ENCODE data around the gene JPH2. TPM values are rescaled to one million over a fixed set of nuclear protein-coding genes. Genes with fewer than 3 reads are reported as not detected.
"Not testable (repeated sequence)": the region's sequence is repeated elsewhere in the genome, so short reads cannot be mapped to it uniquely, and the experiment has no call there.

The JPH2 gene
- total RNA-seq, 1 experiment from 2014 or later: 0.69 TPM

GRCh38 chr20:44204832-44205215, 17.8 kb upstream of the JPH2 start:
- H3K4me3 ChIP-seq (ENCODE audit: insufficient read depth, low read depth, low read length): no peak overlapping the region
- no peaks in the 10 kb centered on the region for H3K27me3 ChIP-seq (ENCODE audit: control insufficient read depth, insufficient read depth, low read length)
- H3K36me3 ChIP-seq (replicated peaks; ENCODE audit: control insufficient read depth, insufficient read depth, low read length): peaks cover 6% of the 10 kb centered on the region
- DNase-seq: no peak

GRCh38 chr20:44204156-44204831, 17.3 kb upstream of the JPH2 start:
- DNase-seq: no peak
- Histone ChIP-seq H3K27me3 (ENCODE audit: control insufficient read depth, insufficient read depth, low read length) (no peaks in the 10 kb centered on the region), H3K4me3 (ENCODE audit: insufficient read depth, low read depth, low read length) (no peak overlapping the region), H3K36me3 (replicated peaks; ENCODE audit: control insufficient read depth, insufficient read depth, low read length) (peaks cover 9% of the 10 kb centered on the region)

GRCh38 chr20:44203161-44203560, 16.2 kb upstream of the JPH2 start:
- Histone ChIP-seq H3K4me3 (ENCODE audit: insufficient read depth, low read depth, low read length) (no peak overlapping the region), H3K27me3 (ENCODE audit: control insufficient read depth, insufficient read depth, low read length) (no peaks in the 10 kb centered on the region), H3K36me3 (replicated peaks; ENCODE audit: control insufficient read depth, insufficient read depth, low read length) (peaks cover 13% of the 10 kb centered on the region)
- DNase-seq: no peak

DNA sequence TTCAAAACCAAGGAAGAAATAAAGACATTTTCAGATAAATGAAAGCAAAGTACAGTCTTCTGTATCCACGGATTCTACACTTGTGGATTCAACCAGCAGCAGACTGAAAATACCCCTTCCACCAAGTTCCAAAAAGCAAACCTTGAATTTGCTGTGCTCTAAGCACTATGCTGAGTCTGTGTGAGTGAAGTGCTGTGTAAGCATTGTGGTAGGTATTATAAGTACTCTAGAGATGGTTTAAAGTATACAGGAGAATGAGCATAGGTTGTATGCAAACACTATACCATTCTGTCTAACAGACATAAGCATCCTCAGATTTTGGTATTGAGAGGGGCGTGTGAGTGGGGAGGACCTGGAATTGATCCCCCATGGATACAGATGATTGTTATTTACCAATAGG, 14.0 kb upstream of the JPH2 start:
- Histone ChIP-seq H3K36me3 (replicated peaks; ENCODE audit: control insufficient read depth, insufficient read depth, low read length) (peaks cover 25% of the 10 kb centered on the region), H3K27me3 (ENCODE audit: control insufficient read depth, insufficient read depth, low read length) (no peaks in the 10 kb centered on the region), H3K4me3 (ENCODE audit: insufficient read depth, low read depth, low read length) (no peak overlapping the region)
- no peak for DNase-seq

- no peak for DNase-seq
- Histone ChIP-seq H3K4me3 (ENCODE audit: insufficient read depth, low read depth, low read length) (no peak overlapping the region), H3K36me3 (replicated peaks; ENCODE audit: control insufficient read depth, insufficient read depth, low read length) (peaks cover 25% of the 10 kb centered on the region), H3K27me3 (ENCODE audit: control insufficient read depth, insufficient read depth, low read length) (no peaks in the 10 kb centered on the region)
Observed at GRCh38 chr20:44200371-44200770, 13.4 kb upstream of the JPH2 start.

- H3K4me3 ChIP-seq (ENCODE audit: insufficient read depth, low read depth, low read length): no peak overlapping the region
- H3K27me3 ChIP-seq (ENCODE audit: control insufficient read depth, insufficient read depth, low read length): no peaks in the 10 kb centered on the region
- no peak for DNase-seq
- peaks cover 25% of the 10 kb centered on the region for H3K36me3 ChIP-seq (replicated peaks; ENCODE audit: control insufficient read depth, insufficient read depth, low read length)
Observed at GRCh38 chr20:44199877-44200276, 12.9 kb upstream of the JPH2 start.

GRCh38 chr20:44198872-44199271, 11.9 kb upstream of the JPH2 start:
- peaks cover 25% of the 10 kb centered on the region for H3K36me3 ChIP-seq (replicated peaks; ENCODE audit: control insufficient read depth, insufficient read depth, low read length)
- H3K27me3 ChIP-seq (ENCODE audit: control insufficient read depth, insufficient read depth, low read length): no peaks in the 10 kb centered on the region
- no peak overlapping the region for H3K4me3 ChIP-seq (ENCODE audit: insufficient read depth, low read depth, low read length)
- DNase-seq: no peak

DNA sequence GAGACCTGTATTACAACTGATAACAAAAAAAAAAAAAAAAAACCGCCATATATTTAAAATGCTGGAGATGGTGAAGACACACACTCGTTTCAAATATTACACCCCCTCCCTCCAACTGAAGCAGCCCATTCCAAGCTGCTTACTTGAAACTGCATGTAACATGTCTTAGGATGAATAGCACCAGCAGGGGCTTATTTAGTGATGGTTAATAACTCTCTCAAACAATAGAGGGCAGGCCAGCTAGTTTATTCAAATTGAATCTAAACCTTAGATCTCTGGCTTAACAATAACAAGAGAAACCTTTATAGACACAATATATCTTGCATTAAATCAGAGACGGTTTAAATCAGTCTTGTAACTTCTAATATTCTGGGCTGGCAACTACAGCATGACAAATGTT, 9.3 kb upstream of the JPH2 start:
- peaks cover 22% of the 10 kb centered on the region for H3K36me3 ChIP-seq (replicated peaks; ENCODE audit: control insufficient read depth, insufficient read depth, low read length)

GRCh38 chr20:44195605-44196004, 8.6 kb upstream of the JPH2 start:
- H3K27me3 ChIP-seq (ENCODE audit: control insufficient read depth, insufficient read depth, low read length): no peaks in the 10 kb centered on the region
- no peak for DNase-seq

More for the DNA sequence above, 9.3 kb upstream of the JPH2 start:
- H3K4me3 ChIP-seq (ENCODE audit: insufficient read depth, low read depth, low read length): no peak overlapping the region
- no peaks in the 10 kb centered on the region for H3K27me3 ChIP-seq (ENCODE audit: control insufficient read depth, insufficient read depth, low read length)
- no peak for DNase-seq

GRCh38 chr20:44193801-44194200, 6.8 kb upstream of the JPH2 start:
- Histone ChIP-seq H3K4me3 (ENCODE audit: insufficient read depth, low read depth, low read length) (no peak overlapping the region), H3K36me3 (replicated peaks; ENCODE audit: control insufficient read depth, insufficient read depth, low read length) (peaks cover 12% of the 10 kb centered on the region), H3K27me3 (ENCODE audit: control insufficient read depth, insufficient read depth, low read length) (no peaks in the 10 kb centered on the region)
- DNase-seq: no peak

More at GRCh38 chr20:44195605-44196004, 8.6 kb upstream of the JPH2 start:
- Histone ChIP-seq H3K4me3 (ENCODE audit: insufficient read depth, low read depth, low read length) (no peak overlapping the region), H3K36me3 (replicated peaks; ENCODE audit: control insufficient read depth, insufficient read depth, low read length) (peaks cover 22% of the 10 kb centered on the region)

- H3K27me3 ChIP-seq (ENCODE audit: control insufficient read depth, insufficient read depth, low read length); DNase-seq; H3K4me3 ChIP-seq (ENCODE audit: insufficient read depth, low read depth, low read length); H3K36me3 ChIP-seq (replicated peaks; ENCODE audit: control insufficient read depth, insufficient read depth, low read length): not testable (repeated sequence)
Observed at GRCh38 chr20:44191640-44192039, 4.7 kb upstream of the JPH2 start.

DNA sequence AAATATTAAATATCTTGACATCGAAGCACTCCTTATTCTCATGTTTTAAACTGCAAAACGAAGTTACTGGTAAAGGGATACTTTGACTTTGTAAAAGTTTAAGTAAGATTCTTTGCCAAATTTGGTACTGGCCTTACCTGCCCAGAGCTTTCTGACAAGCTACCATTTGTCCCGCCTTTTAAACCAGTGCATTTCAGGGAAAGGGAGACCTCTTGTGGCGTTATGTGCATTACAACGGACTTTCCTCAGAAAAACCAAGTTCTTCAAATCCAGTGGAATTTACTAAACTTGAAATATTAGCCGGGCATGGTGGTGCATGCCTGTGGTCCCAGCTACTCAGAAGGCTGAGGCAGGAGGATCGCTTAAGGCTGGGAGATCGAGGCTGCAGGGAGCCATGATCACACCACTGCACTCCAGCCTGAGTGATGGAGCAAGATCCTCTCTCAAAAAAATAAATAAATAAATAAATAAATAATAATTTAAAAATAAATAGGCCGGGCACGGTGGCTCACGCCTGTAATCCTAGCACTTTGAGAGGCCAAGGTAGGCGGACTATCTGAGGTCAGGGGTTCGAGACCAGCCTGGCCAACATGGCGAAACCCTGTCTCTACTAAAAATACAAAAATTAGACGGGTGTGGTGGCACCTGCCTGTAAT, 3.3 kb upstream of the JPH2 start:
- DNase-seq: peak; percentile 75
- not testable (repeated sequence) for H3K27me3 ChIP-seq (ENCODE audit: control insufficient read depth, insufficient read depth, low read length)

GRCh38 chr20:44188752-44189151, 1.8 kb upstream of the JPH2 start:
- DNase-seq: no peak
- Histone ChIP-seq H3K4me3 (ENCODE audit: insufficient read depth, low read depth, low read length) (no peak overlapping the region), H3K27me3 (ENCODE audit: control insufficient read depth, insufficient read depth, low read length) (peaks cover 4% of the 10 kb centered on the region), H3K36me3 (replicated peaks; ENCODE audit: control insufficient read depth, insufficient read depth, low read length) (no peaks in the 10 kb centered on the region)

More for the DNA sequence above, 3.3 kb upstream of the JPH2 start:
- not testable (repeated sequence) for H3K36me3 ChIP-seq (replicated peaks; ENCODE audit: control insufficient read depth, insufficient read depth, low read length); H3K4me3 ChIP-seq (ENCODE audit: insufficient read depth, low read depth, low read length)

GRCh38 chr20:44187772-44188709, 1.1 kb upstream of the JPH2 start:
- peak overlapping the region; percentile 41; the same call in 1 of the 2 replicates for H3K4me3 ChIP-seq (ENCODE audit: insufficient read depth, low read depth, low read length)
- no peaks in the 10 kb centered on the region for H3K36me3 ChIP-seq (replicated peaks; ENCODE audit: control insufficient read depth, insufficient read depth, low read length)
- H3K27me3 ChIP-seq (ENCODE audit: control insufficient read depth, insufficient read depth, low read length): peaks cover 4% of the 10 kb centered on the region
- DNase-seq: peak; percentile 49
